Upper lobe of left lung (tissue), 4 donors: Measurements from ENCODE around the gene SUMF1.

Experiments
- POLR2AphosphoS5 ChIP-seq, 2 donors: sonication (generic); formaldehyde crosslinking; IDR thresholded peaks; one replicate each; pipeline ENCODE4 v1.5.1; 2017; ENCODE audit warnings: antibody characterized with exemption in 2 of 2
- TF ChIP-seq, protein P1 (sequence below), 6 experiments: fragments of 450-650 bp in 4 of 6; fragments of 200-600 bp in 2 of 6; sonication (generic) in 2 of 6; IDR thresholded peaks; one replicate each; pipeline ENCODE4 v1.5.1; 2016 to 2019; ENCODE audit warnings: antibody characterized with exemption in 6 of 6

DNA sequence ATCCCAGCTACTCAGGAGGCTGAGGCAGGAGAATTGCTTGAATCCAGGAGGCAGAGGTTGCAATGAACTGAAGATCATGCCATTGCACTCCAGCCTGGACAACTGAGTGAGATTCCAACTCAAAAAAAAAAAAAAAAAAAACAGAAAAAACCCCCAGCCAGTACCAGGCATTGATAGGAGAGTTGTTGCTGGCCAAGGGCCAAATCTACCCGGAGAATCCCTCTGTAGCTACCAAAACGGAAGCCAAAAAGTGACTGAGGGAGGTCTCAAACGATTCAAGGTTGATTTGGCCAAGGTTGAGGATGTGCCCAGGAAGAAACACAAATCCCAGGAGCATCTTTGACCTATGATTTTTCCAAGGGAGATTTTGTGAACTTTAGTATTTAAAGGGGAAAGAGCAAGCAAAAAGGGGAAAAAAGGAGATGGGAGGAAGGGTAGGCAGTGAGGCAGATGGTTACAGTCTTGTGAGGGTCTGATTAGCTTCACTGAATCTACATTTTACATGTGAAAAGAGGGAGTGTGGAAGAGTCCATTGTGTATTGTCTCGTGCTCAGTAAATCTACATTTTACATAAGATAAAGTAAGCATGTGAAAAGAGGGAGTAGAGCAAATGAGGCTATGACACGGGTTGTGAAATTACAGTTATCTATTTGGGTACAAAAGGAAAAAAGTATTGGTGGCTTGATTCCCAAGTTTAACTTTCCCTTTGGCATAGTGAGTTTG lies 131.1 kb downstream of the SUMF1 start:
- TF ChIP-seq, protein P1, sequence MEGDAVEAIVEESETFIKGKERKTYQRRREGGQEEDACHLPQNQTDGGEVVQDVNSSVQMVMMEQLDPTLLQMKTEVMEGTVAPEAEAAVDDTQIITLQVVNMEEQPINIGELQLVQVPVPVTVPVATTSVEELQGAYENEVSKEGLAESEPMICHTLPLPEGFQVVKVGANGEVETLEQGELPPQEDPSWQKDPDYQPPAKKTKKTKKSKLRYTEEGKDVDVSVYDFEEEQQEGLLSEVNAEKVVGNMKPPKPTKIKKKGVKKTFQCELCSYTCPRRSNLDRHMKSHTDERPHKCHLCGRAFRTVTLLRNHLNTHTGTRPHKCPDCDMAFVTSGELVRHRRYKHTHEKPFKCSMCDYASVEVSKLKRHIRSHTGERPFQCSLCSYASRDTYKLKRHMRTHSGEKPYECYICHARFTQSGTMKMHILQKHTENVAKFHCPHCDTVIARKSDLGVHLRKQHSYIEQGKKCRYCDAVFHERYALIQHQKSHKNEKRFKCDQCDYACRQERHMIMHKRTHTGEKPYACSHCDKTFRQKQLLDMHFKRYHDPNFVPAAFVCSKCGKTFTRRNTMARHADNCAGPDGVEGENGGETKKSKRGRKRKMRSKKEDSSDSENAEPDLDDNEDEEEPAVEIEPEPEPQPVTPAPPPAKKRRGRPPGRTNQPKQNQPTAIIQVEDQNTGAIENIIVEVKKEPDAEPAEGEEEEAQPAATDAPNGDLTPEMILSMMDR (IDR thresholded peaks at IDR 0.05) = no peak
- TF ChIP-seq POLR2AphosphoS5 (IDR thresholded peaks at IDR 0.05) = no peak
